NCI-H2081 treated with DMSO at 0.1 percent for 48 hours (cell line): ENCODE data around the gene PAGE4.

ENCODE experiments used
- DNase-seq: peaks from one replicate; lab custom pipeline; 2025; lab: John Stamatoyannopoulos, UW

The PAGE4 gene

GRCh38 chrX:49829016-49829415 lies at the start of gene PAGE4:
TSS of gene PAGE4 (plus strand) at chrX:49829303. CDS start at chrX:49830429, 1,126 bp downstream.
- DNase-seq, result no peak

- DNase-seq, result no peak
These were observed 44.3 kb upstream of the PAGE4 start for GRCh38 chrX:49784747-49785280.

- DNase-seq, result no peak
These were observed 36.7 kb upstream of the PAGE4 start for GRCh38 chrX:49792376-49792775.

- no peak for DNase-seq
These were observed 35.4 kb upstream of the PAGE4 start for GRCh38 chrX:49793686-49794085.

GRCh38 chrX:49799828-49800227 lies 29.3 kb upstream of the PAGE4 start:
- no peak for DNase-seq

GRCh38 chrX:49809891-49810632 lies 19.0 kb upstream of the PAGE4 start:
- DNase-seq, result no peak

- DNase-seq, result no peak
These were observed 16.9 kb upstream of the PAGE4 start for GRCh38 chrX:49812177-49812576.

GRCh38 chrX:49816435-49816834 lies 12.7 kb upstream of the PAGE4 start:
- no peak for DNase-seq

GRCh38 chrX:49838374-49838773 lies 9.3 kb downstream of the PAGE4 start:
- no peak for DNase-seq

GRCh38 chrX:49840679-49841078 lies 11.6 kb downstream of the PAGE4 start:
- DNase-seq, result peak; percentile 8

- no peak for DNase-seq
These were observed 13.5 kb downstream of the PAGE4 start for GRCh38 chrX:49842621-49843020.

GRCh38 chrX:49844611-49845010 lies 15.5 kb downstream of the PAGE4 start:
- no peak for DNase-seq

GRCh38 chrX:49845701-49846403 lies 16.7 kb downstream of the PAGE4 start:
- DNase-seq, result no peak

- DNase-seq, result no peak
These were observed 17.4 kb downstream of the PAGE4 start for GRCh38 chrX:49846522-49846921.

GRCh38 chrX:49848275-49848674 lies 19.2 kb downstream of the PAGE4 start:
- no peak for DNase-seq

GRCh38 chrX:49850028-49850427 lies 20.9 kb downstream of the PAGE4 start:
- no peak for DNase-seq

- no peak for DNase-seq
These were observed 24.6 kb downstream of the PAGE4 start for GRCh38 chrX:49853661-49854060.

GRCh38 chrX:49856819-49857218 lies 27.7 kb downstream of the PAGE4 start:
- DNase-seq, result no peak

GRCh38 chrX:49858341-49858740 lies 29.2 kb downstream of the PAGE4 start:
- no peak for DNase-seq

GRCh38 chrX:49859491-49859890 lies 30.4 kb downstream of the PAGE4 start:
- DNase-seq, result no peak

GRCh38 chrX:49860867-49861535 lies 31.9 kb downstream of the PAGE4 start:
- no peak for DNase-seq

GRCh38 chrX:49862093-49862492 lies 33.0 kb downstream of the PAGE4 start:
- no peak for DNase-seq

- no peak for DNase-seq
These were observed 39.6 kb downstream of the PAGE4 start for GRCh38 chrX:49868739-49869138.
